Neural cell (in vitro differentiated cells): ENCODE measurements around the gene OR10D3. TPM values are rescaled to one million over a fixed set of nuclear protein-coding genes. Genes with fewer than 3 reads are reported as not detected.

ENCODE experiments used
- H2AFZ ChIP-seq: fragments of 200-600, 300-800 bp; sonication (generic), shearing (Covaris generic); 2 replicates; pipeline ENCODE4 v1.6.0; 2014; ENCODE audit warnings: low read depth, mild to moderate bottlenecking, antibody characterized with exemption, low read length, moderate library complexity
- H3F3A ChIP-seq: fragments of 200-600 bp; shearing (Covaris generic); 2 replicates; pipeline ENCODE4 v1.6.1; 2016; ENCODE audit warnings: mild to moderate bottlenecking, moderate library complexity, mixed read lengths, antibody characterized with exemption, low read length; ENCODE audit not compliant: insufficient read depth, poor library complexity, severe bottlenecking
- H3K27ac ChIP-seq: fragments of 200-600, 300-800 bp; sonication (generic), shearing (Covaris generic); 2 replicates; pipeline ENCODE4 v1.5.1; 2014; ENCODE audit warnings: mild to moderate bottlenecking, low read length, moderate library complexity
- H3K27me3 ChIP-seq: fragments of 300-800, 200-600 bp; sonication (generic), shearing (Covaris generic); 2 replicates; pipeline ENCODE4 v1.6.0; 2014; ENCODE audit warnings: mild to moderate bottlenecking, low read depth, low read length, moderate library complexity; ENCODE audit not compliant: insufficient read depth
- H3K36me3 ChIP-seq: fragments of 300-800, 200-600 bp; sonication (generic), shearing (Covaris generic); 2 replicates; pipeline ENCODE4 v1.5.1; 2014; ENCODE audit warnings: mild to moderate bottlenecking, antibody characterized with exemption, low read length, moderate library complexity; ENCODE audit not compliant: insufficient read depth
- H3K4me2 ChIP-seq: fragments of 300-800, 200-600 bp; sonication (generic), shearing (Covaris generic); 2 replicates; pipeline ENCODE4 v1.6.0; 2014; ENCODE audit warnings: mild to moderate bottlenecking, low read length
- H3K4me3 ChIP-seq: fragments of 300-800, 200-600 bp; sonication (generic), shearing (Covaris generic); 2 replicates; pipeline ENCODE4 v1.5.1; 2014; ENCODE audit warnings: mild to moderate bottlenecking, low read length, moderate library complexity
- H3K79me2 ChIP-seq: fragments of 200-600 bp; shearing (Covaris generic); replicated peaks from 2 replicates; pipeline ENCODE4 v1.6.0; 2014; ENCODE audit warnings: mild to moderate bottlenecking, low read length, moderate library complexity; ENCODE audit not compliant: insufficient read depth
- H3K9ac ChIP-seq: fragments of 300-800, 200-600 bp; sonication (generic), shearing (Covaris generic); 2 replicates; pipeline ENCODE4 v1.6.1; 2016; ENCODE audit warnings: mild to moderate bottlenecking, low read length, mixed read lengths
- H3K9me2 ChIP-seq: fragments of 200-600 bp; shearing (Covaris generic); 2 replicates; pipeline ENCODE4 v1.6.1; 2016; ENCODE audit warnings: mild to moderate bottlenecking, low read length, mixed read lengths; ENCODE audit not compliant: insufficient read depth
- H3K9me3 ChIP-seq: fragments of 200-600, 300-800 bp; sonication (generic), shearing (Covaris generic); 2 replicates; pipeline ENCODE4 v1.6.1; 2016; ENCODE audit warnings: mild to moderate bottlenecking, mixed run types, low read length, moderate library complexity, mixed read lengths
- H4K20me1 ChIP-seq: fragments of 200-600 bp; shearing (Covaris generic); 2 replicates; pipeline ENCODE4 v1.6.1; 2016; ENCODE audit warnings: mild to moderate bottlenecking, mixed run types; ENCODE audit not compliant: insufficient read depth
- EP300 ChIP-seq: fragments of 450-650 bp; conservative IDR thresholded peaks from 2 replicates; pipeline ENCODE4 v1.6.1; 2014; ENCODE audit warnings: antibody characterized with exemption, mild to moderate bottlenecking, moderate library complexity; ENCODE audit not compliant: poor library complexity, severe bottlenecking
- EZH2 ChIP-seq: fragments of 200-600, 300-800 bp; shearing (Covaris generic), sonication (generic); IDR thresholded peaks from 2 replicates; pipeline ENCODE4 v1.6.1; 2014; ENCODE audit warnings: antibody characterized with exemption, low read length, borderline replicate concordance, mild to moderate bottlenecking; ENCODE audit not compliant: insufficient read depth, poor library complexity, severe bottlenecking
- MXI1 ChIP-seq: fragments of 450-650 bp; conservative IDR thresholded peaks from 2 replicates; pipeline ENCODE4 v1.6.1; 2014; ENCODE audit warnings: antibody characterized with exemption, mild to moderate bottlenecking; ENCODE audit not compliant: poor library complexity, severe bottlenecking
- POLR2AphosphoS5 ChIP-seq: IDR thresholded peaks from 2 replicates; pipeline ENCODE4 v1.6.1; 2012
- RAD21 ChIP-seq: fragments of 450-650 bp; conservative IDR thresholded peaks from 2 replicates; pipeline ENCODE4 v1.6.1; 2014; ENCODE audit warnings: antibody characterized with exemption, mild to moderate bottlenecking, moderate library complexity
- REST ChIP-seq: IDR thresholded peaks from 2 replicates; pipeline ENCODE4 v1.6.1; 2012; ENCODE audit warnings: borderline replicate concordance
- SMC3 ChIP-seq: fragments of 450-650 bp; conservative IDR thresholded peaks from 2 replicates; pipeline ENCODE4 v1.6.1; 2014; ENCODE audit warnings: antibody characterized with exemption, mild to moderate bottlenecking, moderate library complexity; ENCODE audit not compliant: poor library complexity
- TAF1 ChIP-seq: IDR thresholded peaks from 2 replicates; pipeline ENCODE4 v1.6.1; 2012; ENCODE audit warnings: low read depth
- polyA plus RNA-seq: library from polyadenylated mRNA; depleted of rRNA; stranded (reverse); fragments of >200 nt; gene quantifications from 2 replicates; pipeline ENCODE4 v1.2.3, GENCODE V29; 2014
- TF ChIP-seq, protein P1 (sequence below): fragments of 450-650 bp; IDR thresholded peaks from 2 replicates; pipeline ENCODE4 v1.5.1; 2014; ENCODE audit warnings: antibody characterized with exemption, mild to moderate bottlenecking, moderate library complexity; ENCODE audit not compliant: poor library complexity, severe bottlenecking

OR10D3 gene
- polyA plus RNA-seq, 1 donor from 2014 or later = not detected

DNA sequence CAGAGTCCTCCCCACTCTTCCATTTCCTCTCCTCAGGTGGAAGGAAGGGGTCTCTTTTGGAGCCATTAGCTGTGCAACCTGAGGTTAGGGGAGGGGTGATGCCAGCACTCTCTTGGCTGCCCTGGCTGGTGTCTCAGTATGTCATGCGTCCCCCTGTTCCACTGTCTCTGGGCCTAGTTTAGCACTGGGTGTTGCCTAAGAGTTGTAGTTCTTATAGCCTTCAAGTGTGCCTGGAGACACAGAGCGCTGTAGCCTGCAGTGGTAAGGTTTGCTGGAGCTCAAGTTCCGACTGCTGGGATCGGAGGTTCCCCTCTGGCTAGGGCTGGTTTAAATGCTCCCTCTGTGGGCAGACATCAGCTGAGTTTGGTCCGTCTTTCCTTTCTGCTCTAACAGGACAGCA lies 20.9 kb downstream of the OR10D3 start:
- H3K9ac ChIP-seq = no peak overlapping the region
- no peaks in the 10 kb centered on the region for H3K9me3 ChIP-seq
- no peak overlapping the region for H3K27ac ChIP-seq
- no peaks in the 10 kb centered on the region for H3K9me2 ChIP-seq
- H3K36me3 ChIP-seq = no peaks in the 10 kb centered on the region
- H3K27me3 ChIP-seq = no peaks in the 10 kb centered on the region
- H3K4me2 ChIP-seq = no peak overlapping the region
- H2AFZ ChIP-seq = no peak overlapping the region
- H4K20me1 ChIP-seq = no peaks in the 10 kb centered on the region
- H3K79me2 ChIP-seq = no peaks in the 10 kb centered on the region
- H3K4me3 ChIP-seq = no peak overlapping the region
- TF ChIP-seq POLR2AphosphoS5 (no peak), REST (no peak), TAF1 (no peak), EP300 (no peak), MXI1 (no peak), SMC3 (no peak), EZH2 (no peak), RAD21 (no peak)
- H3F3A ChIP-seq = no peaks in the 10 kb centered on the region

GRCh38 chr11:124207102-124207792 lies 24.1 kb downstream of the OR10D3 start:
- no peaks in the 10 kb centered on the region for H3K9me2 ChIP-seq
- no peak overlapping the region for H3K27ac ChIP-seq
- no peak overlapping the region for H2AFZ ChIP-seq
- no peaks in the 10 kb centered on the region for H4K20me1 ChIP-seq
- no peak overlapping the region for H3K9ac ChIP-seq
- no peaks in the 10 kb centered on the region for H3K36me3 ChIP-seq
- no peak overlapping the region for H3K4me3 ChIP-seq
- TF ChIP-seq MXI1 = no peak
- no peak for TF ChIP-seq SMC3
- TF ChIP-seq RAD21 = no peak
- no peak for TF ChIP-seq REST
- TF ChIP-seq EP300 = no peak
- TF ChIP-seq, protein P1, sequence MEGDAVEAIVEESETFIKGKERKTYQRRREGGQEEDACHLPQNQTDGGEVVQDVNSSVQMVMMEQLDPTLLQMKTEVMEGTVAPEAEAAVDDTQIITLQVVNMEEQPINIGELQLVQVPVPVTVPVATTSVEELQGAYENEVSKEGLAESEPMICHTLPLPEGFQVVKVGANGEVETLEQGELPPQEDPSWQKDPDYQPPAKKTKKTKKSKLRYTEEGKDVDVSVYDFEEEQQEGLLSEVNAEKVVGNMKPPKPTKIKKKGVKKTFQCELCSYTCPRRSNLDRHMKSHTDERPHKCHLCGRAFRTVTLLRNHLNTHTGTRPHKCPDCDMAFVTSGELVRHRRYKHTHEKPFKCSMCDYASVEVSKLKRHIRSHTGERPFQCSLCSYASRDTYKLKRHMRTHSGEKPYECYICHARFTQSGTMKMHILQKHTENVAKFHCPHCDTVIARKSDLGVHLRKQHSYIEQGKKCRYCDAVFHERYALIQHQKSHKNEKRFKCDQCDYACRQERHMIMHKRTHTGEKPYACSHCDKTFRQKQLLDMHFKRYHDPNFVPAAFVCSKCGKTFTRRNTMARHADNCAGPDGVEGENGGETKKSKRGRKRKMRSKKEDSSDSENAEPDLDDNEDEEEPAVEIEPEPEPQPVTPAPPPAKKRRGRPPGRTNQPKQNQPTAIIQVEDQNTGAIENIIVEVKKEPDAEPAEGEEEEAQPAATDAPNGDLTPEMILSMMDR = no peak
- TF ChIP-seq EZH2 = no peak
- no peak for TF ChIP-seq POLR2AphosphoS5
- no peak for TF ChIP-seq TAF1
- H3K9me3 ChIP-seq = no peaks in the 10 kb centered on the region
- H3K79me2 ChIP-seq = no peaks in the 10 kb centered on the region
- H3K27me3 ChIP-seq = no peaks in the 10 kb centered on the region
- no peaks in the 10 kb centered on the region for H3F3A ChIP-seq
- H3K4me2 ChIP-seq = no peak overlapping the region
